ENCODE measurements around the gene TK1. TPM values are rescaled to one million over a fixed set of nuclear protein-coding genes. Genes with fewer than 3 reads are reported as not detected.
A peak's percentile ranks its signal among the peaks of the same experiment; 100 is the strongest.

Gene TK1
- polyA plus RNA-seq, 2 of the 4 experiments (the other 2 are of a cell fraction): 90.9 to 355 TPM

DNA sequence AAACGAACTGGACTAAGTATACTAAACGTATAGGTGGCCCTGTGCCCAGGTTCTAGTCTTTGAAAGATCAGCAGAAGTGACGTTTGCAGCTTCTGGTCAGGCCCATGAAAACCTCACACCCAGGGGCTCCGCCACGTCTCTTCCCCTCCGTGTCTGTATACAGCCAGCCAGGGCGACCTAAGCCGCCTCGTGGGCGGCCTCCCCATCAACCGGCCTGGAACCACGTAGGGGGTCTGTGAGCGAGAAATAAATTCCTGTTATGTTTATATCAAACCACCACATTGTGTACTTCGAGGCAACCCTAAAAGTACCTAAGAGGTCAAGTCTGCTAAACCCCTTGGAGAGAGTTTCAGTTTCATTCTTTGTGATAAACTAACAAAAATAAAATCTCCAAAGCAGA, 6.8 kb downstream of the TK1 start (continued):
- TF ChIP-seq RARB (CRISPR knock-in tag; IDR thresholded peaks at IDR 0.05) (no peak), KDM1A (IDR thresholded peaks at IDR 0.05; ENCODE audit: low read depth) (no peak), MYC (IDR thresholded peaks at IDR 0.05; ENCODE audit: borderline replicate concordance, low read length) (no peak)

DNA sequence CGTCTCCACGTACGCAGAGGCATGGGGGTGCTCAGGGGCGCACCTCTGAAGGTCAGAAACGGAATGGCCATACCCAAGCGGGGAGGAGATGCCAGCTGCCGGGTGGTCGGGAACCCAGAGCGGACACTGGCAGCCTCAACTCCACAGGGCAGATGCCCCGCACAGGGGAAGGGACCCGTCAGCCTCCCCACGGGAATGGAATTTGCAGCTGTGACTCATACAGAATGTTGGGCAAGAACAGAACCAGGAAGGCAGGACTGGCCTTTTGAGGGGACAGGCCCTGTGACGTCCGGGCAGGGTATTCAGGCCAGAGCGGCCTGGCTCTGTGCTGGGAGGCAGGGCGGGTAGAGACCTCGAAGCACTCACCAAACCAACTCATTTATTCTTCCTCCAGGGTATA, 7.5 kb downstream of the TK1 start:
- DNase-seq (ENCODE audit: low read depth in 1 of 2, low spot score in 1 of 2) (no peak), FAIRE-seq (no peak), ATAC-seq (peak; percentile 10; a peak in 3 of 6 replicates)
- H3K27ac ChIP-seq: peak overlapping the region in 1 of 2 experiments; percentile 48; a peak in 2 of 6 replicates
- CTCF ChIA-PET: interaction anchor here (1.8 to 13.2 kb wide), 5 partner anchors 6 to 95 kb away, joined by 7 to 295 read pairs (median 105); partner anchors contain the start of genes AFMID, C17orf99, SYNGR2 and TK1
- H3K4me3 ChIP-seq: no peak overlapping the region
- WGBS (ENCODE audit: missing lambda C conversion rate): 78% methylated on average over 17 of the region's 17 CpGs
- TF ChIP-seq FOSL2 (IDR thresholded peaks at IDR 0.05) (no peak), FOSL2 (CRISPR knock-in tag; IDR thresholded peaks at IDR 0.05) (peak; percentile 70), HOXA7 (CRISPR knock-in tag; IDR thresholded peaks at IDR 0.05) (no peak), CEBPB (IDR thresholded peaks at IDR 0.05) (peak in 1 of 2 experiments; percentile 71; a peak in 3 of 4 replicates)
- H3K4me2 ChIP-seq: no peak overlapping the region
- H3K9me3 ChIP-seq: no peaks in the 10 kb centered on the region
- POLR2A ChIA-PET: no interaction called here
- H3K4me1 ChIP-seq: peaks cover 20% of the 10 kb centered on the region

DNA sequence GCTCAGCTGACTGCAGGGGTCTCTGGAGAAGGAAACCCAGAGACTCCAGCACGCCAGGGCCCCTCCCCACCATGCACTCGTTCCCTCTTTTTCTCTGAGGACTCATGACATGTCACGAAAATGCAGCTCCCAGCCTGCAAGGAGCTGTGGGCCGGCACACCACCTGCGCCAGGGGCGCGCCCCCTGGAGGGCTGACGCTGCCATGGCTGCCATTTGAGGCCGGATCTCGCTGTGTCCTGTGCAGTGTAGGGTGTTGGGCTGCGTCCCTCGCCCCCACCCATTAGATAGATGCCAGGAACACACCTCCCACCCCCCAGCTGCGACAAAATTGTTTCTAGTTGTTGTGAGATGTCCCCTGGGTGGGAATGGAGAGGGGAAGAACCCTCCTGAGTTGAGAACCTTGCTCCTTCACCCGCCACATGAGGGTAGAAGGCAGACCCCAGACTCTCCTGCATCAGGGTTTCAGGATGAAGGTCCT, 10.3 kb downstream of the TK1 start:
- FAIRE-seq (no peak), ATAC-seq (peak; percentile 75 to 81), DNase-seq (ENCODE audit: low read depth in 1 of 2, low spot score in 1 of 2) (peak; percentile 76 to 86)
- Histone ChIP-seq H3K9me3 (no peaks in the 10 kb centered on the region), H3K4me2 (0 out of 3 replicates have a peak overlapping the region, but pooled peaks have one; percentile 3), H3K4me1 (peaks cover 30% of the 10 kb centered on the region), H3K27ac (peak overlapping the region in 1 of 2 experiments; percentile 34; a peak in 1 of 6 replicates), H3K4me3 (no peak overlapping the region)
- 27% methylated on average over 14 of the region's 14 CpGs for WGBS (ENCODE audit: missing lambda C conversion rate)
- POLR2A ChIA-PET: interaction anchor here (0.5 to 2.6 kb wide), 6 partner anchors 11 to 92 kb away, joined by 3 to 7 read pairs (median 4); partner anchors contain the start of genes AFMID and TK1
- CTCF ChIA-PET: interaction anchor here (0.6 to 13.2 kb wide), 51 partner anchors 9 to 891 kb away, joined by 3 to 295 read pairs (median 5); partner anchors contain the start of genes AFMID, C17orf99, TK1 and TMC8
- TF ChIP-seq ZC3H11A (IDR thresholded peaks at IDR 0.05) (no peak), FOSL2 (IDR thresholded peaks at IDR 0.05) (no peak), FOSL2 (CRISPR knock-in tag; IDR thresholded peaks at IDR 0.05) (0 out of 2 replicates have a peak, but pooled peaks have one; percentile 2), POLR2AphosphoS2 (conservative IDR thresholded peaks at IDR 0.05; ENCODE audit: low read length) (peak; percentile 69; the same call in 1 of the 2 replicates), MAFK (IDR thresholded peaks at IDR 0.05; ENCODE audit: partially characterized antibody) (no peak), BHLHE40 (IDR thresholded peaks at IDR 0.05; ENCODE audit: low read depth, low read length) (no peak), RFX5 (IDR thresholded peaks at IDR 0.05) (no peak), KDM1A (IDR thresholded peaks at IDR 0.05; ENCODE audit: low read depth) (no peak), SREBF2 (IDR thresholded peaks at IDR 0.05) (no peak), CBX2 (IDR thresholded peaks at IDR 0.05; ENCODE audit: borderline replicate concordance, low read depth) (no peak), HOXB5 (CRISPR knock-in tag; IDR thresholded peaks at IDR 0.05) (no peak), RARB (CRISPR knock-in tag; IDR thresholded peaks at IDR 0.05) (no peak), EHF (CRISPR knock-in tag; IDR thresholded peaks at IDR 0.05) (no peak), TFCP2L1 (CRISPR knock-in tag; IDR thresholded peaks at IDR 0.05) (peak; percentile 61; the same call in 1 of the 2 replicates), RNF2 (IDR thresholded peaks at IDR 0.05; ENCODE audit: borderline replicate concordance, low read depth) (no peak), HOXA7 (CRISPR knock-in tag; IDR thresholded peaks at IDR 0.05) (no peak), MAZ (IDR thresholded peaks at IDR 0.05; ENCODE audit: borderline replicate concordance, low read depth, low read length) (no peak), NFE2L2 (conservative IDR thresholded peaks at IDR 0.05; ENCODE audit: low read length) (no peak), EHMT2 (IDR thresholded peaks at IDR 0.05; ENCODE audit: low read depth) (no peak), HOXB13 (CRISPR knock-in tag; IDR thresholded peaks at IDR 0.05; ENCODE audit: low read depth) (no peak), CHD2 (IDR thresholded peaks at IDR 0.05; ENCODE audit: low read length, partially characterized antibody) (no peak), KDM5A (IDR thresholded peaks at IDR 0.05) (no peak), FOXS1 (CRISPR knock-in tag; IDR thresholded peaks at IDR 0.05) (no peak), PHF8 (IDR thresholded peaks at IDR 0.05; ENCODE audit: borderline replicate concordance, low read depth) (no peak), CHD4 (IDR thresholded peaks at IDR 0.05; ENCODE audit: borderline replicate concordance) (no peak)
- TF ChIP-seq, protein P1, sequence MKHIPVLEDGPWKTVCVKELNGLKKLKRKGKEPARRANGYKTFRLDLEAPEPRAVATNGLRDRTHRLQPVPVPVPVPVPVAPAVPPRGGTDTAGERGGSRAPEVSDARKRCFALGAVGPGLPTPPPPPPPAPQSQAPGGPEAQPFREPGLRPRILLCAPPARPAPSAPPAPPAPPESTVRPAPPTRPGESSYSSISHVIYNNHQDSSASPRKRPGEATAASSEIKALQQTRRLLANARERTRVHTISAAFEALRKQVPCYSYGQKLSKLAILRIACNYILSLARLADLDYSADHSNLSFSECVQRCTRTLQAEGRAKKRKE (CRISPR knock-in tag; IDR thresholded peaks at IDR 0.05; ENCODE audit: low read depth): no peak
- TF ChIP-seq, protein P2, sequence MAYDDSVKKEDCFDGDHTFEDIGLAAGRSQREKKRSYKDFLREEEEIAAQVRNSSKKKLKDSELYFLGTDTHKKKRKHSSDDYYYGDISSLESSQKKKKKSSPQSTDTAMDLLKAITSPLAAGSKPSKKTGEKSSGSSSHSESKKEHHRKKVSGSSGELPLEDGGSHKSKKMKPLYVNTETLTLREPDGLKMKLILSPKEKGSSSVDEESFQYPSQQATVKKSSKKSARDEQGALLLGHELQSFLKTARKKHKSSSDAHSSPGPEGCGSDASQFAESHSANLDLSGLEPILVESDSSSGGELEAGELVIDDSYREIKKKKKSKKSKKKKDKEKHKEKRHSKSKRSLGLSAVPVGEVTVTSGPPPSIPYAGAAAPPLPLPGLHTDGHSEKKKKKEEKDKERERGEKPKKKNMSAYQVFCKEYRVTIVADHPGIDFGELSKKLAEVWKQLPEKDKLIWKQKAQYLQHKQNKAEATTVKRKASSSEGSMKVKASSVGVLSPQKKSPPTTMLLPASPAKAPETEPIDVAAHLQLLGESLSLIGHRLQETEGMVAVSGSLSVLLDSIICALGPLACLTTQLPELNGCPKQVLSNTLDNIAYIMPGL (CRISPR knock-in tag; IDR thresholded peaks at IDR 0.05; ENCODE audit: borderline replicate concordance): no peak
- TF ChIP-seq, protein P3, sequence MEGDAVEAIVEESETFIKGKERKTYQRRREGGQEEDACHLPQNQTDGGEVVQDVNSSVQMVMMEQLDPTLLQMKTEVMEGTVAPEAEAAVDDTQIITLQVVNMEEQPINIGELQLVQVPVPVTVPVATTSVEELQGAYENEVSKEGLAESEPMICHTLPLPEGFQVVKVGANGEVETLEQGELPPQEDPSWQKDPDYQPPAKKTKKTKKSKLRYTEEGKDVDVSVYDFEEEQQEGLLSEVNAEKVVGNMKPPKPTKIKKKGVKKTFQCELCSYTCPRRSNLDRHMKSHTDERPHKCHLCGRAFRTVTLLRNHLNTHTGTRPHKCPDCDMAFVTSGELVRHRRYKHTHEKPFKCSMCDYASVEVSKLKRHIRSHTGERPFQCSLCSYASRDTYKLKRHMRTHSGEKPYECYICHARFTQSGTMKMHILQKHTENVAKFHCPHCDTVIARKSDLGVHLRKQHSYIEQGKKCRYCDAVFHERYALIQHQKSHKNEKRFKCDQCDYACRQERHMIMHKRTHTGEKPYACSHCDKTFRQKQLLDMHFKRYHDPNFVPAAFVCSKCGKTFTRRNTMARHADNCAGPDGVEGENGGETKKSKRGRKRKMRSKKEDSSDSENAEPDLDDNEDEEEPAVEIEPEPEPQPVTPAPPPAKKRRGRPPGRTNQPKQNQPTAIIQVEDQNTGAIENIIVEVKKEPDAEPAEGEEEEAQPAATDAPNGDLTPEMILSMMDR (IDR thresholded peaks at IDR 0.05): peak; percentile 94
- TF ChIP-seq, protein P4, sequence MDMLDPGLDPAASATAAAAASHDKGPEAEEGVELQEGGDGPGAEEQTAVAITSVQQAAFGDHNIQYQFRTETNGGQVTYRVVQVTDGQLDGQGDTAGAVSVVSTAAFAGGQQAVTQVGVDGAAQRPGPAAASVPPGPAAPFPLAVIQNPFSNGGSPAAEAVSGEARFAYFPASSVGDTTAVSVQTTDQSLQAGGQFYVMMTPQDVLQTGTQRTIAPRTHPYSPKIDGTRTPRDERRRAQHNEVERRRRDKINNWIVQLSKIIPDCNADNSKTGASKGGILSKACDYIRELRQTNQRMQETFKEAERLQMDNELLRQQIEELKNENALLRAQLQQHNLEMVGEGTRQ (IDR thresholded peaks at IDR 0.05): no peak
